Transverse colon (tissue), 4 donors: Measurements from ENCODE around the gene DQX1. TPM values are rescaled to one million over a fixed set of nuclear protein-coding genes. Genes with fewer than 3 reads are reported as not detected.

Experiments
- DNase-seq: peaks from one replicate; pipeline ENCODE4 v3.0.0-alpha.2; 2019
- H3K27ac ChIP-seq, 4 donors: fragments of 200-600 bp; sonication (generic); 2 replicates each; pipeline ENCODE4 v1.5.1; 2016 to 2018; ENCODE audit warnings: inconsistent platforms in 4 of 4
- H3K27me3 ChIP-seq: fragments of 200-600 bp; sonication (generic); 2 replicates; pipeline ENCODE4 v1.5.1; 2017; ENCODE audit warnings: inconsistent platforms
- H3K36me3 ChIP-seq, 4 donors: fragments of 200-600 bp; sonication (generic); 2 replicates each; pipeline ENCODE4 v1.5.1; 2017 to 2019; ENCODE audit warnings: inconsistent platforms in 4 of 4
- H3K4me1 ChIP-seq, 4 donors: fragments of 200-600 bp; sonication (generic); 2 replicates each; pipeline ENCODE4 v1.5.1; 2017 to 2020; ENCODE audit warnings: inconsistent platforms in 4 of 4
- H3K4me3 ChIP-seq, 4 donors: fragments of 200-600 bp; sonication (generic); 1 replicate in 1 of 4; 2 replicates in 3 of 4; pipeline versions ENCODE4 v1.5.1 to v1.6.1; 2017 to 2019; ENCODE audit warnings: inconsistent platforms in 4 of 4
- H3K9me3 ChIP-seq, 2 donors: fragments of 200-600 bp; sonication (generic); 2 replicates each; pipeline ENCODE4 v1.5.1; 2017 to 2019; ENCODE audit warnings: inconsistent platforms in 2 of 2
- EP300 ChIP-seq: sonication (generic); formaldehyde crosslinking; IDR thresholded peaks from one replicate; pipeline ENCODE4 v1.6.1; 2017; ENCODE audit warnings: antibody characterized with exemption, low read depth
- POLR2A ChIP-seq: fragments of 450-650 bp; IDR thresholded peaks from one replicate; pipeline ENCODE4 v1.6.1; 2016; ENCODE audit warnings: antibody characterized with exemption, mild to moderate bottlenecking, moderate library complexity
- POLR2AphosphoS5 ChIP-seq, 3 donors: sonication (generic); formaldehyde crosslinking; IDR thresholded peaks; one replicate each; pipeline ENCODE4 v1.6.1; 2016; ENCODE audit warnings: antibody characterized with exemption in 3 of 3
- WGBS, 2 donors: methylation state at CpG; one replicate each; pipeline ENCODE4 v1.1.5; 2018; ENCODE audit warnings: low coverage in 1 of 2; 5-methylcytosine and 5-hydroxymethylcytosine counted together
- in situ Hi-C, 4 donors: fragments of 200-750 bp; cut with MboI; loops; one replicate each; pipeline versions ENCODE4 v1.15.0 to v1.15.1; 2017; ENCODE audit warnings: low sequenced_read_pairs in 3 of 4, low pct_ligation_motif_present in 1 of 4, low pct_unique_long_range_greater_than_20kb in 1 of 4
- intact Hi-C: fragments of 100-400 bp; cut with DNase I; formaldehyde crosslinking; loops from one replicate; pipeline ENCODE4 v1.15.1; 2023; ENCODE audit warnings: low total_unique reads
- total RNA-seq, 4 donors: library from RNA; depleted of rRNA; stranded (reverse); fragments of >200 nt; gene quantifications; one replicate each; pipeline ENCODE4 v1.1.0, GENCODE V29; 2016
- TF ChIP-seq, protein P1 (sequence below), 5 experiments: fragments of 200-600 bp in 3 of 5; fragments of 450-650 bp in 2 of 5; sonication (generic) in 3 of 5; IDR thresholded peaks; 1 replicate in 2 of 5; 2 replicates in 3 of 5; pipeline ENCODE4 v1.5.1; 2016 to 2017; ENCODE audit warnings: antibody characterized with exemption in 5 of 5, inconsistent platforms in 3 of 5, mild to moderate bottlenecking in 2 of 5, moderate library complexity in 1 of 5

Gene DQX1
- total RNA-seq, 4 donors from 2014 or later, result 32.4 to 194 (median 53.1) TPM

- in situ Hi-C loops, result no loop called here
- peak; percentile 75 for DNase-seq
- no peaks in the 10 kb centered on the region for H3K27me3 ChIP-seq
- H3K4me1 ChIP-seq, result peaks cover 8 to 28% (median 14%) of the 10 kb centered on the region in 4 donors
- intact Hi-C loops, result no loop called here
- WGBS, 2 donors, result 8 to 20% methylated on average over 1 to 41 of the region's 85 CpGs
- peak overlapping the region; percentile 18 to 63 (median 46) for H3K4me3 ChIP-seq
- H3K27ac ChIP-seq, result peak overlapping the region; percentile 62 to 74 (median 72)
- H3K36me3 ChIP-seq, result no peaks in the 10 kb centered on the region
- TF ChIP-seq, protein P1, sequence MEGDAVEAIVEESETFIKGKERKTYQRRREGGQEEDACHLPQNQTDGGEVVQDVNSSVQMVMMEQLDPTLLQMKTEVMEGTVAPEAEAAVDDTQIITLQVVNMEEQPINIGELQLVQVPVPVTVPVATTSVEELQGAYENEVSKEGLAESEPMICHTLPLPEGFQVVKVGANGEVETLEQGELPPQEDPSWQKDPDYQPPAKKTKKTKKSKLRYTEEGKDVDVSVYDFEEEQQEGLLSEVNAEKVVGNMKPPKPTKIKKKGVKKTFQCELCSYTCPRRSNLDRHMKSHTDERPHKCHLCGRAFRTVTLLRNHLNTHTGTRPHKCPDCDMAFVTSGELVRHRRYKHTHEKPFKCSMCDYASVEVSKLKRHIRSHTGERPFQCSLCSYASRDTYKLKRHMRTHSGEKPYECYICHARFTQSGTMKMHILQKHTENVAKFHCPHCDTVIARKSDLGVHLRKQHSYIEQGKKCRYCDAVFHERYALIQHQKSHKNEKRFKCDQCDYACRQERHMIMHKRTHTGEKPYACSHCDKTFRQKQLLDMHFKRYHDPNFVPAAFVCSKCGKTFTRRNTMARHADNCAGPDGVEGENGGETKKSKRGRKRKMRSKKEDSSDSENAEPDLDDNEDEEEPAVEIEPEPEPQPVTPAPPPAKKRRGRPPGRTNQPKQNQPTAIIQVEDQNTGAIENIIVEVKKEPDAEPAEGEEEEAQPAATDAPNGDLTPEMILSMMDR (IDR thresholded peaks at IDR 0.05), result no peak
- TF ChIP-seq EP300 (no peak), POLR2AphosphoS5 (IDR thresholded peaks at IDR 0.05) (no peak), POLR2A (no peak)
- H3K9me3 ChIP-seq, result no peaks in the 10 kb centered on the region
Measured at GRCh38 chr2:74548900-74549826, 23.1 kb upstream of the DQX1 start.

- intact Hi-C loops (no loop called here), in situ Hi-C loops (no loop called here)
- no peaks in the 10 kb centered on the region for H3K27me3 ChIP-seq
- H3K27ac ChIP-seq, result peak overlapping the region; percentile 62 to 74 (median 72)
- H3K4me3 ChIP-seq, result peak overlapping the region; percentile 18 to 63 (median 46)
- H3K9me3 ChIP-seq, result no peaks in the 10 kb centered on the region
- no peak for DNase-seq
- H3K36me3 ChIP-seq, result no peaks in the 10 kb centered on the region
- no peak for TF ChIP-seq POLR2A
- TF ChIP-seq, protein P1 (IDR thresholded peaks at IDR 0.05), result no peak
- no peak for TF ChIP-seq EP300
- no peak for TF ChIP-seq POLR2AphosphoS5 (IDR thresholded peaks at IDR 0.05)
- H3K4me1 ChIP-seq, result peaks cover 8 to 20% (median 14%) of the 10 kb centered on the region in 4 donors
- 13 to 30% methylated on average over 3 to 17 of the region's 26 CpGs for WGBS, 2 donors
Measured at GRCh38 chr2:74548285-74548899, 22.4 kb upstream of the DQX1 start.

- Histone ChIP-seq H3K27ac (no peak overlapping the region), H3K36me3 (no peaks in the 10 kb centered on the region), H3K27me3 (no peaks in the 10 kb centered on the region), H3K9me3 (no peaks in the 10 kb centered on the region), H3K4me1 (peaks cover 8 to 20% (median 13%) of the 10 kb centered on the region in 4 donors), H3K4me3 (no peak overlapping the region)
- in situ Hi-C loops (no loop called here), intact Hi-C loops (no loop called here)
- WGBS, 2 donors, result 80 to 86% methylated on average over 3 of the region's 3 CpGs
- no peak for DNase-seq
- TF ChIP-seq, protein P1 (IDR thresholded peaks at IDR 0.05), result no peak
- TF ChIP-seq POLR2AphosphoS5 (IDR thresholded peaks at IDR 0.05) (no peak), POLR2A (no peak), EP300 (no peak)
Measured at GRCh38 chr2:74546004-74546403, 20.0 kb upstream of the DQX1 start.

GRCh38 chr2:74544634-74545033 lies 18.6 kb upstream of the DQX1 start:
- no peaks in the 10 kb centered on the region for H3K27me3 ChIP-seq
- H3K4me3 ChIP-seq, result no peak overlapping the region
- H3K4me1 ChIP-seq, result peaks cover 6 to 15% (median 9%) of the 10 kb centered on the region in 4 donors
- no peak overlapping the region for H3K27ac ChIP-seq
- 60 to 71% methylated on average over 1 to 3 of the region's 3 CpGs for WGBS, 2 donors
- H3K36me3 ChIP-seq, result no peaks in the 10 kb centered on the region
- in situ Hi-C loops (no loop called here), intact Hi-C loops (no loop called here)
- no peaks in the 10 kb centered on the region for H3K9me3 ChIP-seq
- no peak for DNase-seq
- TF ChIP-seq, protein P1 (IDR thresholded peaks at IDR 0.05), result peak in 1 of 5 experiments; percentile 13
- no peak for TF ChIP-seq EP300
